K562 (cell line): ENCODE measurements around the gene QPRT. TPM values are rescaled to one million over a fixed set of nuclear protein-coding genes. Genes with fewer than 3 reads are reported as not detected.

ENCODE experiments used
- CHD4 ChIP-seq: fragments of 200-600 bp; sonication (generic); IDR thresholded peaks from 3 replicates; pipeline ENCODE4 v1.6.1; 2012; ENCODE audit warnings: low read depth, mild to moderate bottlenecking, mixed read lengths, low read length, inconsistent platforms; ENCODE audit not compliant: insufficient read depth, insufficient replicate concordance, poor library complexity, severe bottlenecking
- CREM ChIP-seq: IDR thresholded peaks from 2 replicates; pipeline ENCODE4 v1.6.1; 2014; ENCODE audit warnings: antibody characterized with exemption, low read depth
- ELF2 ChIP-seq: fragments of 250-450 bp; sonication (Bioruptor Pico); IDR thresholded peaks from 2 replicates; pipeline ENCODE4 v1.5.0; 2021; ENCODE audit warnings: mild to moderate bottlenecking
- FOXK2 ChIP-seq, 2 experiments: fragments of 450-650 bp; IDR thresholded peaks in 1 of 2; conservative IDR thresholded peaks in 1 of 2; 2 replicates each; pipeline ENCODE4 v1.6.1; 2016; ENCODE audit warnings: low read depth in 2 of 2, mild to moderate bottlenecking in 1 of 2
- FOXM1 ChIP-seq, 2 experiments: fragments of 450-650 bp in 1 of 2; sonication (generic) in 1 of 2; formaldehyde crosslinking in 1 of 2; IDR thresholded peaks; 2 replicates each; pipeline versions ENCODE4 v1.6.1 to v1.9.0; 2017 to 2022; ENCODE audit warnings: low read depth in 2 of 2, mild to moderate bottlenecking in 2 of 2, missing genetic modification reagents in 1 of 2, moderate library complexity in 1 of 2
- JUND ChIP-seq, 2 experiments: IDR thresholded peaks; 2 replicates in 1 of 2; 3 replicates in 1 of 2; pipeline ENCODE4 v1.6.1; 2011; ENCODE audit warnings: borderline replicate concordance in 2 of 2, low read depth in 2 of 2, low read length in 2 of 2, improper control_type of control experiment in 1 of 2, missing biosample characterization in 1 of 2, missing genetic modification characterization in 1 of 2, missing genetic modification reagents in 1 of 2
- PTBP1 ChIP-seq: fragments of 200-400 bp; formaldehyde crosslinking; IDR thresholded peaks from 2 replicates; pipeline ENCODE4 v1.6.1; 2017; ENCODE audit warnings: low read depth, low read length
- RBBP5 ChIP-seq: fragments of 200-600 bp; sonication (generic); IDR thresholded peaks from 2 replicates; pipeline ENCODE4 v1.6.1; 2012; ENCODE audit warnings: borderline replicate concordance, mild to moderate bottlenecking, low read length, control low read depth, inconsistent platforms; ENCODE audit not compliant: insufficient read depth, poor library complexity, severe bottlenecking
- RBM25 ChIP-seq: fragments of 200-400 bp; formaldehyde crosslinking; IDR thresholded peaks from 2 replicates; pipeline ENCODE4 v1.6.1; 2018; ENCODE audit warnings: low read length, low read depth, moderate library complexity; ENCODE audit not compliant: severe bottlenecking
- SMC3 ChIP-seq: conservative IDR thresholded peaks from 2 replicates; pipeline ENCODE4 v1.6.1; 2011; ENCODE audit warnings: low read depth, low read length, improper control_type of control experiment; ENCODE audit not compliant: insufficient read depth
- SUPT5H ChIP-seq: fragments of 450-650 bp; IDR thresholded peaks from 2 replicates; pipeline ENCODE4 v1.6.1; 2016
- TBL1XR1 ChIP-seq, 2 experiments: IDR thresholded peaks; 2 replicates each; pipeline ENCODE4 v1.6.1; 2012; ENCODE audit warnings: improper control_type of control experiment in 2 of 2, low read length in 2 of 2, mild to moderate bottlenecking in 1 of 2
- TCF7L2 ChIP-seq: fragments of 150-350 bp; IDR thresholded peaks from 2 replicates; pipeline ENCODE4 v1.6.1; 2016; ENCODE audit warnings: low read depth, mild to moderate bottlenecking, low read length, moderate library complexity
- YBX1 ChIP-seq: fragments of 450-650 bp; IDR thresholded peaks from 2 replicates; pipeline ENCODE4 v1.7.1; 2016; ENCODE audit warnings: mild to moderate bottlenecking
- ZBTB7A ChIP-seq: IDR thresholded peaks from 2 replicates; pipeline ENCODE4 v1.6.1; 2011; ENCODE audit warnings: low read depth, mild to moderate bottlenecking, low read length, moderate library complexity, borderline replicate concordance; ENCODE audit not compliant: control insufficient read depth
- ZNF444 ChIP-seq: fragments of 250-450 bp; sonication (Bioruptor Pico); IDR thresholded peaks from 2 replicates; pipeline ENCODE4 v1.4.0; 2020; ENCODE audit warnings: mild to moderate bottlenecking, moderate library complexity
- ZNF507 ChIP-seq: conservative IDR thresholded peaks from 2 replicates; pipeline ENCODE4 v1.6.1; 2017; ENCODE audit warnings: missing genetic modification characterization, missing compliant biosample characterization
- ZNF696 ChIP-seq: fragments of 250-450 bp; sonication (Bioruptor Pico); conservative IDR thresholded peaks from 2 replicates; pipeline ENCODE4 v1.4.0; 2020; ENCODE audit warnings: mild to moderate bottlenecking, moderate library complexity
- polyA plus RNA-seq, 8 experiments: library from polyadenylated mRNA; depleted of rRNA in 4 of 8; stranded (reverse) in 5 of 8; unstranded in 3 of 8; fragments of >200 nt; fragmentation: Nextera tagmentation in 2 of 8; fragmentation: Illumina TruSeq in 1 of 8; extraction: Ambion mirVana in 2 of 8; extraction: Trizol in 1 of 8; gene quantifications; 2 replicates each; pipeline versions ENCODE4 v1.2.1 to v1.2.3, GENCODE V29; 2011 to 2014; ENCODE audit warnings: inconsistent platforms in 1 of 8, missing spikeins in 1 of 8
- total RNA-seq, 7 experiments: library from RNA; depleted of rRNA in 6 of 7; stranded (reverse); fragments of >200 nt in 6 of 7; fragmentation: Illumina TruSeq in 2 of 7; extraction: Trizol in 2 of 7; gene quantifications; 2 replicates each; pipeline versions ENCODE4 v1.2.1 to v1.2.3, GENCODE V29; 2011 to 2021; ENCODE audit warnings: low replicate concordance in 1 of 7
- TF ChIP-seq, protein P1 (sequence below), 2 experiments: fragments of 250-450 bp in 1 of 2; fragments of 450-650 bp in 1 of 2; sonication (Bioruptor Pico) in 1 of 2; IDR thresholded peaks; 2 replicates each; pipeline versions ENCODE4 v1.6.1 to v1.8.0; 2016 to 2021; ENCODE audit warnings: mild to moderate bottlenecking in 2 of 2, moderate library complexity in 2 of 2, missing compliant biosample characterization in 1 of 2, missing genetic modification characterization in 1 of 2
- TF ChIP-seq, protein P2 (sequence below): fragments of 450-650 bp; IDR thresholded peaks from 2 replicates; pipeline ENCODE4 v1.6.1; 2017; ENCODE audit warnings: antibody characterized with exemption, mild to moderate bottlenecking
- TF ChIP-seq, protein P3 (sequence below): sonication (generic); formaldehyde crosslinking; IDR thresholded peaks from 2 replicates; pipeline ENCODE4 v1.5.0; 2020; ENCODE audit warnings: missing genetic modification reagents

The QPRT gene
- total and polyA plus RNA-seq, 9 of the 15 experiments (the other 6 are each of a cell fraction or from before 2014, with no cell fraction given): 7.7 to 112 (median 64.1) TPM

DNA sequence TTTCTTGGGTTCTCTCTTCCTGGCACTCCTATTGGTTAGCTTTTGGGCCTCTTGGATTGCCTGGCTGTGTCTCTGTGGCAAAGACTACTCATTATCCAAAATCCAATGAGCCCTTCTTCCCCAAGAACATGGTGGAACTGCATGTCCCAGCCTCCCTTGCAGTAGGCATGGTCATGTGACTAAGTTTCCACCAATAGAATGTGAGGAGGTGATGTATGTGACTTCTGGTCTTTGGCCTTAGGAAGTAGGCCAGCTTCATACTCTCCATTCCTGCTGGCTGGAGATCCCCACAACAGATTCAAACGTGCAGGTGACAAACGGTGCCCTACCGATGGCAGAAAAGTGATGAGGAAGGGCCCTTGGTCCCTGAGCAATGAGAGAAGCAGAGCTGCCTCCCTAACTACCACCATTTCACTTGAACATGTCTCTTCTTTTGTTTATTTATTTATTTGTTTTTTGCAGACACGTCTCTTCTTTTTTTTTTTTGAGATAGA lies 33.2 kb upstream of the QPRT start (continued):
- TF ChIP-seq, protein P1, sequence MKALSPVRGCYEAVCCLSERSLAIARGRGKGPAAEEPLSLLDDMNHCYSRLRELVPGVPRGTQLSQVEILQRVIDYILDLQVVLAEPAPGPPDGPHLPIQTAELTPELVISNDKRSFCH (CRISPR knock-in tag; IDR thresholded peaks at IDR 0.05): no peak
- TF ChIP-seq, protein P1 (tag; IDR thresholded peaks at IDR 0.05): 0 out of 2 replicates have a peak, but pooled peaks have one; percentile 32
- TF ChIP-seq RBM25 (peak; percentile 34), ZBTB7A (no peak), JUND (IDR thresholded peaks at IDR 0.05; ENCODE audit: borderline replicate concordance, low read depth, low read length) (peak; percentile 28; the same call in 1 of the 2 replicates), JUND (tag; IDR thresholded peaks at IDR 0.05; ENCODE audit: borderline replicate concordance, low read depth, low read length) (no peak; the same call in 2 of the 3 replicates), ELF2 (no peak), RBBP5 (no peak), TCF7L2 (no peak), CREM (peak; percentile 80), SMC3 (no peak), YBX1 (no peak), TBL1XR1 (IDR thresholded peaks at IDR 0.05; ENCODE audit: low read length in 2 of 2) (no peak), ZNF444 (CRISPR knock-in tag) (no peak), CHD4 (no peak), SUPT5H (no peak), ZNF507 (tag) (no peak), ZNF696 (CRISPR knock-in tag) (no peak), FOXM1 (IDR thresholded peaks at IDR 0.05; ENCODE audit: low read depth) (no peak), FOXM1 (CRISPR knock-in tag; IDR thresholded peaks at IDR 0.05; ENCODE audit: low read depth) (no peak), FOXK2 (conservative IDR thresholded peaks at IDR 0.05 in 1 of 2, IDR thresholded peaks at IDR 0.05 in 1 of 2; ENCODE audit: low read depth in 2 of 2) (peak; percentile 14 to 53; a peak in 1 of 4 replicates), PTBP1 (no peak)
- TF ChIP-seq, protein P2, sequence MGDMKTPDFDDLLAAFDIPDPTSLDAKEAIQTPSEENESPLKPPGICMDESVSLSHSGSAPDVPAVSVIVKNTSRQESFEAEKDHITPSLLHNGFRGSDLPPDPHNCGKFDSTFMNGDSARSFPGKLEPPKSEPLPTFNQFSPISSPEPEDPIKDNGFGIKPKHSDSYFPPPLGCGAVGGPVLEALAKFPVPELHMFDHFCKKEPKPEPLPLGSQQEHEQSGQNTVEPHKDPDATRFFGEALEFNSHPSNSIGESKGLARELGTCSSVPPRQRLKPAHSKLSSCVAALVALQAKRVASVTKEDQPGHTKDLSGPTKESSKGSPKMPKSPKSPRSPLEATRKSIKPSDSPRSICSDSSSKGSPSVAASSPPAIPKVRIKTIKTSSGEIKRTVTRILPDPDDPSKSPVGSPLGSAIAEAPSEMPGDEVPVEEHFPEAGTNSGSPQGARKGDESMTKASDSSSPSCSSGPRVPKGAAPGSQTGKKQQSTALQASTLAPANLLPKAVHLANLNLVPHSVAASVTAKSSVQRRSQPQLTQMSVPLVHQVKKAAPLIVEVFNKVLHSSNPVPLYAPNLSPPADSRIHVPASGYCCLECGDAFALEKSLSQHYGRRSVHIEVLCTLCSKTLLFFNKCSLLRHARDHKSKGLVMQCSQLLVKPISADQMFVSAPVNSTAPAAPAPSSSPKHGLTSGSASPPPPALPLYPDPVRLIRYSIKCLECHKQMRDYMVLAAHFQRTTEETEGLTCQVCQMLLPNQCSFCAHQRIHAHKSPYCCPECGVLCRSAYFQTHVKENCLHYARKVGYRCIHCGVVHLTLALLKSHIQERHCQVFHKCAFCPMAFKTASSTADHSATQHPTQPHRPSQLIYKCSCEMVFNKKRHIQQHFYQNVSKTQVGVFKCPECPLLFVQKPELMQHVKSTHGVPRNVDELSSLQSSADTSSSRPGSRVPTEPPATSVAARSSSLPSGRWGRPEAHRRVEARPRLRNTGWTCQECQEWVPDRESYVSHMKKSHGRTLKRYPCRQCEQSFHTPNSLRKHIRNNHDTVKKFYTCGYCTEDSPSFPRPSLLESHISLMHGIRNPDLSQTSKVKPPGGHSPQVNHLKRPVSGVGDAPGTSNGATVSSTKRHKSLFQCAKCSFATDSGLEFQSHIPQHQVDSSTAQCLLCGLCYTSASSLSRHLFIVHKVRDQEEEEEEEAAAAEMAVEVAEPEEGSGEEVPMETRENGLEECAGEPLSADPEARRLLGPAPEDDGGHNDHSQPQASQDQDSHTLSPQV: peak; percentile 12; the same call in 1 of the 2 replicates
- TF ChIP-seq, protein P3, sequence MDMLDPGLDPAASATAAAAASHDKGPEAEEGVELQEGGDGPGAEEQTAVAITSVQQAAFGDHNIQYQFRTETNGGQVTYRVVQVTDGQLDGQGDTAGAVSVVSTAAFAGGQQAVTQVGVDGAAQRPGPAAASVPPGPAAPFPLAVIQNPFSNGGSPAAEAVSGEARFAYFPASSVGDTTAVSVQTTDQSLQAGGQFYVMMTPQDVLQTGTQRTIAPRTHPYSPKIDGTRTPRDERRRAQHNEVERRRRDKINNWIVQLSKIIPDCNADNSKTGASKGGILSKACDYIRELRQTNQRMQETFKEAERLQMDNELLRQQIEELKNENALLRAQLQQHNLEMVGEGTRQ (CRISPR knock-in tag): peak; percentile 96
